Esophagus (tissue), 2 donors: Measurements from ENCODE around the gene OR51V1. TPM values are rescaled to one million over a fixed set of nuclear protein-coding genes. Genes with fewer than 3 reads are reported as not detected.

Experiments used
- H3K27ac ChIP-seq, 2 donors: one replicate each; pipeline ENCODE4 v1.5.1; 2013; ENCODE audit warnings: low read depth in 2 of 2, mild to moderate bottlenecking in 2 of 2, inconsistent platforms in 1 of 2, low read length in 1 of 2, moderate library complexity in 1 of 2
- H3K27me3 ChIP-seq, 2 donors: one replicate each; pipeline ENCODE4 v1.6.1; 2013; ENCODE audit warnings: low read length in 2 of 2, control low read depth in 1 of 2, mild to moderate bottlenecking in 1 of 2; ENCODE audit not compliant: insufficient read depth in 2 of 2, control insufficient read depth in 1 of 2
- H3K36me3 ChIP-seq, 2 donors: one replicate each; pipeline ENCODE4 v1.6.1; 2013; ENCODE audit warnings: low read length in 1 of 2; ENCODE audit not compliant: control insufficient read depth in 2 of 2, insufficient read depth in 2 of 2
- H3K4me1 ChIP-seq, 2 donors: one replicate each; pipeline ENCODE4 v1.6.1; 2013; ENCODE audit warnings: low read length in 1 of 2; ENCODE audit not compliant: control insufficient read depth in 2 of 2, insufficient read depth in 2 of 2
- H3K4me3 ChIP-seq, 2 donors: one replicate each; pipeline ENCODE4 v1.5.1; 2013; ENCODE audit warnings: low read length in 2 of 2, mild to moderate bottlenecking in 2 of 2, low read depth in 1 of 2, moderate library complexity in 1 of 2
- H3K9me3 ChIP-seq, 2 donors: one replicate each; pipeline ENCODE4 v1.6.1; 2013; ENCODE audit warnings: mild to moderate bottlenecking in 2 of 2, low read depth in 1 of 2, low read length in 1 of 2, moderate library complexity in 1 of 2; ENCODE audit not compliant: control insufficient read depth in 2 of 2, insufficient read depth in 1 of 2
- WGBS, 2 donors: extraction: QIAGEN DNeasy Blood & Tissue Kit; methylation state at CpG; one replicate each; pipeline ENCODE4 v1.1.7; 2013; 5-methylcytosine and 5-hydroxymethylcytosine counted together
- polyA plus RNA-seq, 2 donors: library from polyadenylated mRNA; stranded (reverse); fragments of 200-250 nt; gene quantifications; one replicate each; pipeline ENCODE4 v1.2.3, GENCODE V29; 2013
- donor health status: healthy with polysubstance abuse.
- donor health status: Bipolar disorder and iron deficiency.

OR51V1 gene
- polyA plus RNA-seq, 2 donors = not detected

DNA sequence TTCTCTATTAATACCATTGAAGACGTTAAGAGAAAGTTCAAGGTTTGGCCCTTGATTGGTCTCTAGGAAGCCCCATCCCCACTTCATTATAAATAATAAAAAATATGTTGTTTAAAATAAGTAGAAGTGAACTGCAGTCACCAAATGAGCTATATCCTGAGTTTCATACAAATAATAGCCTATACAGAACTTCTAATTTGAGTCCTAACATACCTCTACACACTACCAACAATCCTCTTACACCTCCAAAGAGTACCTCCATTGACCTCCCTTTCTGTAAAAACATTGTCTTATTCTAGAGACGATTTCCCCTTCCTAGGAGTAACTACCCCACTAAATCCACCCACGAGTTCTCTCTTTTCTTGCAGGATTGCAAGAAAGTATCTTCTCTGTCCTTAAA lies 41.0 kb upstream of the OR51V1 start:
- WGBS, 2 donors = 63 to 67% methylated on average over 3 of the region's 3 CpGs
- Histone ChIP-seq H3K4me3 (no peak overlapping the region), H3K4me1 (no peaks in the 10 kb centered on the region), H3K36me3 (no peaks in the 10 kb centered on the region), H3K9me3 (no peaks in the 10 kb centered on the region), H3K27ac (no peak overlapping the region), H3K27me3 (no peaks in the 10 kb centered on the region)

- no peak overlapping the region for H3K4me3 ChIP-seq
- 59 to 71% methylated on average over 2 of the region's 2 CpGs for WGBS, 2 donors
- no peak overlapping the region for H3K27ac ChIP-seq
- no peaks in the 10 kb centered on the region for H3K9me3 ChIP-seq
- H3K27me3 ChIP-seq = no peaks in the 10 kb centered on the region
- H3K36me3 ChIP-seq = no peaks in the 10 kb centered on the region
- no peaks in the 10 kb centered on the region for H3K4me1 ChIP-seq
These were observed 40.0 kb upstream of the OR51V1 start for GRCh38 chr11:5240458-5240857.

GRCh38 chr11:5240056-5240455 lies 39.6 kb upstream of the OR51V1 start:
- Histone ChIP-seq H3K27ac (no peak overlapping the region), H3K4me1 (no peaks in the 10 kb centered on the region), H3K4me3 (no peak overlapping the region), H3K9me3 (no peaks in the 10 kb centered on the region), H3K36me3 (no peaks in the 10 kb centered on the region), H3K27me3 (no peaks in the 10 kb centered on the region)
- WGBS, 2 donors = 74 to 85% methylated on average over 1 of the region's 1 CpG

DNA sequence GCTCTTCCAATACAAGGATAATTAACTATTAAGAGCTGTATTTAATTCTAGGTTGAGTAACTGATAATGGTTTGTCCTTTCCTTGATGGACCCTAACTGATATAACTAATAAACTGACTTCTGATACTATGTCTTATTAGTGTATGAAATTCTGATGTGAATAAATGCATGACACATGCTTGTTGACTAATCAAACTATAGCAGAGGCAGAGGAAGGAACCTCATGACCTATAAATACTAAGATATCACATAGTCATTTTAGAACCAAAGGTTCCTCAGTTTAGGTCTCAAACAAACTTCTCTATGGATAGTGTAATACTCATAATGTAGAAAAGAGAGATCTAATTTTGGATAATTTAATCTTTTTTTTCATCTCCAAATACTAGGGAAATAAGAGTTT lies 38.6 kb upstream of the OR51V1 start:
- no peaks in the 10 kb centered on the region for H3K4me1 ChIP-seq
- H3K4me3 ChIP-seq = no peak overlapping the region
- no peaks in the 10 kb centered on the region for H3K9me3 ChIP-seq
- H3K27me3 ChIP-seq = no peaks in the 10 kb centered on the region
- no peaks in the 10 kb centered on the region for H3K36me3 ChIP-seq
- H3K27ac ChIP-seq = no peak overlapping the region

- H3K4me1 ChIP-seq = no peaks in the 10 kb centered on the region
- no peak overlapping the region for H3K27ac ChIP-seq
- H3K36me3 ChIP-seq = no peaks in the 10 kb centered on the region
- H3K9me3 ChIP-seq = no peaks in the 10 kb centered on the region
- no peaks in the 10 kb centered on the region for H3K27me3 ChIP-seq
- H3K4me3 ChIP-seq = no peak overlapping the region
- WGBS, 2 donors = 42 to 43% methylated on average over 2 of the region's 2 CpGs
These were observed 38.0 kb upstream of the OR51V1 start for GRCh38 chr11:5238486-5238885.

DNA sequence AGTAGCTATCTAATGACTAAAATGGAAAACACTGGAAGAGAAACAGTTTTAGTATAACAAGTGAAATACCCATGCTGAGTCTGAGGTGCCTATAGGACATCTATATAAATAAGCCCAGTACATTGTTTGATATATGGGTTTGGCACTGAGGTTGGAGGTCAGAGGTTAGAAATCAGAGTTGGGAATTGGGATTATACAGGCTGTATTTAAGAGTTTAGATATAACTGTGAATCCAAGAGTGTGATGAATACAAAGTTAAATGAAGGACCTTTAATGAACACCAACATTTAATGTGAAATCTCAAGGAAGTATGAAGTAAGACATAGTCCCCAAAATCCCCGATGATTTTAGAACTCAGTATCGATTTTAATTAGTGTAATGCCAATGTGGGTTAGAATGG lies 36.9 kb upstream of the OR51V1 start:
- H3K4me1 ChIP-seq = no peaks in the 10 kb centered on the region
- no peaks in the 10 kb centered on the region for H3K36me3 ChIP-seq
- no peak overlapping the region for H3K4me3 ChIP-seq
- no peaks in the 10 kb centered on the region for H3K27me3 ChIP-seq
- H3K27ac ChIP-seq = no peak overlapping the region
- peaks cover 0 to 2% of the 10 kb centered on the region in 2 donors for H3K9me3 ChIP-seq
- 51 to 92% methylated on average over 2 of the region's 2 CpGs for WGBS, 2 donors

DNA sequence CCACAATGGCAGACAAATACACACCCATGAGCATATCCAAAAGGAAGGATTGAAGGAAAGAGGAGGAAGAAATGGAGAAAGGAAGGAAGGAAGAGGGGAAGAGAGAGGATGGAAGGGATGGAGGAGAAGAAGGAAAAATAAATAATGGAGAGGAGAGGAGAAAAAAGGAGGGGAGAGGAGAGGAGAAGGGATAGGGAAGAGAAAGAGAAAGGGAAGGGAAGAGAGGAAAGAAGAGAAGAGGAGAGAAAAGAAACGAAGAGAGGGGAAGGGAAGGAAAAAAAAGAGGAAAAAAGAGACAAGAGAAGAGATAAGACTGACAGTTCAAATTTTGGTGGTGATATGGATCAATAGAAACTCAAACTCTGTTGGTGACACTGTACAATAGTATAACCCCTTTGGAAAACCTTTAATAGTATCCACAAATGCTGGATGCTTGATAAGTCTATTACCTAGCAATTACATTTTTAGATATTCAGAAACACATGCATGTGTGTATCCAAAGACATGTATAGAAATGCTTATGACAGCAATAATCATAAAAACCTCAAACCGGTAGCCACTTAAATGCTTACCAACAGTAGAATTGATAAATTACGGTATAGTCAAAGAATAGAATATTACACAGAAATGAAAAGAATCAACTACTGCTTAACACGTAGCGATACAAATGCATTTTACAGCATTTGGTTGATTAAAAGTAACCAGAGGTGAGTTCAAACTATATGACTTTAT lies 35.0 kb upstream of the OR51V1 start:
- H3K27me3 ChIP-seq = no peaks in the 10 kb centered on the region
- no peak overlapping the region for H3K27ac ChIP-seq
- peaks cover 0 to 2% of the 10 kb centered on the region in 2 donors for H3K9me3 ChIP-seq
- no peak overlapping the region for H3K4me3 ChIP-seq
- no peaks in the 10 kb centered on the region for H3K36me3 ChIP-seq
- 85 to 87% methylated on average over 5 of the region's 5 CpGs for WGBS, 2 donors
- H3K4me1 ChIP-seq = no peaks in the 10 kb centered on the region

DNA sequence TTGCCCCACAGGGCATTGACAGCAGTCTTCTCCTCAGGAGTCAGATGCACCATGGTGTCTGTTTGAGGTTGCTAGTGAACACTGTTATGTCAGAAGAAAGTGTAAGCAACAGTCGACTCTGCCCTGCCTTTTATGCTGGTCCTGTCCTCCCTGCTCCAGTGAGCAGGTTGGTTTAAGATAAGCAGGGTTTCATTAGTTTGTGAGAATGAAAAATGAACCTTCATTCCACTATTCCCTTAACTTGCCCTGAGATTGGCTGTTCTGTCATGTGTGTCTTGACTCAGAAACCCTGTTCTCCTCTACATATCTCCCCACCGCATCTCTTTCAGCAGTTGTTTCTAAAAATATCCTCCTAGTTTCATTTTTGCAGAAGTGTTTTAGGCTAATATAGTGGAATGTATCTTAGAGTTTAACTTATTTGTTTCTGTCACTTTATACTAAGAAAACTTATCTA lies 33.9 kb upstream of the OR51V1 start, which contains the start of gene HBD:
TSS of gene HBD (minus strand) at position 103 of the 454 bp plus-strand sequence. CDS start at position 53, 50 bp downstream.
- Histone ChIP-seq H3K4me3 (no peak within 1 kb of the TSS), H3K27me3 (no peaks in the 10 kb centered on the region), H3K4me1 (no peaks in the 10 kb centered on the region), H3K36me3 (no peaks in the 10 kb centered on the region), H3K9me3 (peaks cover 0 to 2% of the 10 kb centered on the region in 2 donors), H3K27ac (no peak within 1 kb of the TSS)
- WGBS, 2 donors = 35 to 43% methylated on average over 2 of the region's 2 CpGs

- H3K27me3 ChIP-seq = no peaks in the 10 kb centered on the region
- 60 to 69% methylated on average over 1 of the region's 1 CpG for WGBS, 2 donors
- H3K36me3 ChIP-seq = no peaks in the 10 kb centered on the region
- no peaks in the 10 kb centered on the region for H3K4me1 ChIP-seq
- no peak overlapping the region for H3K4me3 ChIP-seq
- peaks cover 0 to 2% of the 10 kb centered on the region in 2 donors for H3K9me3 ChIP-seq
- H3K27ac ChIP-seq = no peak overlapping the region
These were observed 32.8 kb upstream of the OR51V1 start for GRCh38 chr11:5233307-5233706.

GRCh38 chr11:5232821-5233220 lies 32.3 kb upstream of the OR51V1 start:
- no peaks in the 10 kb centered on the region for H3K36me3 ChIP-seq
- H3K27me3 ChIP-seq = no peaks in the 10 kb centered on the region
- no peak overlapping the region for H3K27ac ChIP-seq
- H3K4me1 ChIP-seq = no peaks in the 10 kb centered on the region
- 98 to 100% methylated on average over 2 of the region's 2 CpGs for WGBS, 2 donors
- H3K9me3 ChIP-seq = peaks cover 0 to 2% of the 10 kb centered on the region in 2 donors
- no peak overlapping the region for H3K4me3 ChIP-seq
